HG03460 (cell line): ENCODE measurements around the gene HACD3.
"Not testable (repeated sequence)": the region's sequence is repeated elsewhere in the genome, so short reads cannot be mapped to it uniquely, and the experiment has no call there.

Experiments
- ATAC-seq: cut with Tn5 transposase; IDR thresholded peaks from one replicate; pipeline ENCODE4 v1.9.1; 2021; ENCODE audit not compliant: unreplicated experiment

HACD3 gene

DNA sequence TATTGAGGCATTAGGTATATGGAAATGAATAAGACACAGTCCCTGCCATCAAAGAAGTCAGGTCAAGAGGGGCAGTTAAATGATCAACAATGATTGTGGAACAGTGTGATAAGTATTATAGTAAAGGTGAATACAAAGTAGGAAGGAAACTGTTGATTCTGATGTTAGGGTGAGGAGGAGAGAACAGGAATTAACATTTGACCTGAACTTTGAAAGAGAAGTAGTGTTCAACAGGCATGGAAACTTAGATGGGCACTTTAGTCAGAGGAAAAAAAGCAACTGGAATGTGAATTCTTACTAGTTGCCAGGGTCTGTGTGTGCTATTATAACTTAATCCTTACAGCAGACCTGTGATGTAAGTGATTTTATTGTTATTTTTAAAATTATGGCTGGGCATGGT lies 17.6 kb downstream of the HACD3 start:
- ATAC-seq: no peak

GRCh38 chr15:65549288-65549687 lies 19.0 kb downstream of the HACD3 start:
- ATAC-seq: not testable (repeated sequence)

DNA sequence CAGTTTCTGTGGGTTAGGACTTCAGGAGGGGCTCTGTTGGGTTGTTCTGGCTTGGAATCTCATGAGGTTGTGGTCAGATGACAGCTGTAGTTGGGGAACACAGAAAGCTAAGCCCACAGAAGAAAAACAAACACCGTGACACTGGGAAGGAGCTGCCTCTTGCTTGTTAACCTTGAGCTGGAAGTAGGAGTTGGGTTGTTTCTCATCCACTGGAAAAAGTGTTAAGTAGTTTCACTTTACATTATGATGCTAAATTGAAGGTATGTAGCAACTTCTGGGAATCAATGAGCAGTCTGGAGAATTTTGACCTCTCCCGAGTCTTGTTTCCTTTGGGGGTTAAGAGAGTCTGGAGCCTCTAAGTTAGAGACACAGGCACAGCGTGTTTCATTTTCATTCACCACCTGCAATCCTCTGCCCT lies 20.4 kb downstream of the HACD3 start:
- no peak for ATAC-seq

DNA sequence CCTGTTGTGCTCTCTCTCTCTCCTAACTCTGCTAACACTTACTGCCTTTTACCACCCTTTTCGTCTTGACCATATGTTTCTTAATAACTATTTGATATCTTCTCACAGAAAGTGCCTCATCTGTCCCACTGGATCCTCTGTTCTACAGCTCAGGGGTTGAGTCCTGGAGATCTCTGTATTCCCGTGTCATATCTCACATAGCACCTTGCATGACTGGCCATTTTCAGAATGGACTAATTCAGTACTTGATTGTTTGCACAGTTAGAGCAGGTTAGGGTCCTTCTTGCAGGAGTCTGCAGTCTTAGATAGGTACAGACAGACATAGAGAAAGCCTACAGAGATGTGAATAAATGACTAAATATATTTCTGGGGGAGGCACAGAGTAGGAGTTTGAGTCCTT lies 20.9 kb downstream of the HACD3 start:
- no peak for ATAC-seq

DNA sequence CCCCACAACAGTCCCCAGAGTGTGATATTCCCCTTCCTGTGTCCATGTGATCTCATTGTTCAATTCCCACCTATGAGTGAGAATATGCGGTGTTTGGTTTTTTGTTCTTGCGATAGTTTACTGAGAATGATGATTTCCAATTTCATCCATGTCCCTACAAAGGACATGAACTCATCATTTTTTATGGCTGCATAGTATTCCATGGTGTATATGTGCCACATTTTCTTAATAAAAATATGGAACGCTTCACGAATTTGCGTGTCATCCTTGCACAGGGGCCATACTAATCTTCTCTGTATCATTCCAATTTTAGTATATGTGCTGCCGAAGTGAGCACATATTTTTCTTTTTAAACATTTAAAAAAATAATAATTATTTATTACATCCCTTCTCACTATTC lies 22.6 kb downstream of the HACD3 start:
- ATAC-seq: not testable (repeated sequence)

- no peak for ATAC-seq
These were observed 23.4 kb downstream of the HACD3 start for GRCh38 chr15:65553691-65554090.

GRCh38 chr15:65556622-65557021 lies 26.4 kb downstream of the HACD3 start:
- no peak for ATAC-seq

DNA sequence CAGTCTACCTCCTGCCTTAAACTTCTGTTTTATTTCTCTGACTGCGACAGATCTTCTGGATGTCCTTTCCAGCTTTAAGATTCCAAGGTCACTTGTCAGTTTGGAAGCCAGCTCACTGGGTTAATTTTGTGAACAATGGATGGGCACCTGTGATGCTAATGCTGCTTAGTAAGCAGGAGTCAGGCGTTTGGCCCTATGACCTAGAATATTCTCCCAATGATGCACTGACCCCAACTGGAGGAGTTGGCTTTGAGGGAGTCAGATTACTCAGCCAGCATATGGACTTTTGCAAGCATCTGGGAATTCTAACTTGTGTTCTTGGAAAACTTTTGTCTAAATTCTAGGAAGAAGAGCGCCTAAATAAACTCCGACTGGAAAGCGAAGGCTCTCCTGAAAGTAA lies 28.1 kb downstream of the HACD3 start:
- no peak for ATAC-seq

DNA sequence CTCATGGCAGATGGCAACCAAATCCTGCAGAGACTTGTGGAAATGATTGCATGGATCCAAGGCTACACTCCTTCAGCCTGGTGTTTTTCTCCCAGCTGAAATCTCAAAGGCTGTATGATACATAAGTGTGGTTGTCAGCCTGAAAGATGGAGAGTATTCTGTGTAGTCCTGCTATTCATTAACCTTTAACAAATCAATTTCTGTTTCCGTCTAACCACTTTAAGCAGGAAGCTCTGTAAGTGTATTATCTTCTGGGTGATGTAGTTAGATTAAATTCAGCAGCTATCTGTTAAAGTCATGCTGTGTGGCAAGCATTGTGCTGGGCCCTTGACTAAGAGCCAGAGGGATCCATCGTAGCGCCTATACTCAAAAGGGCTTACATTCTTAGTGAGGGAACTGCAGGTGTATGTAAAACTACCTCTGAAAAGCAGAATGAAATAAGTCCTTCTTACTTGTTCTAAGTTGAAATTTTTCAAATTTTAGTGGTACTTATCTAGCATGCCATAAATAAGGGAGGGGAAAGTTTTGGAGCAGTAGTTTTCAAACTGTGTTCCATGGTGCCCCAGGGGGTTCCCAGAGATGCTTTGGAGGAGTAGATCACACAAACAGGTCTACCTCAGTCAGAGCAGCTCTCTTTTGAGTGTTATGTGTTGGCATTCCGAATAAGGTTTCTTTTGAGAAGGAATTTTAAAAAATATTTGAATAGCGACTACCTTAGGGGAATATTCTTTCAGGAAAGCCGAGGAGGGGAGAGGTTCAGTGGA lies 28.9 kb downstream of the HACD3 start:
- ATAC-seq: no peak

- no peak for ATAC-seq
These were observed 29.7 kb downstream of the HACD3 start for GRCh38 chr15:65559941-65560340.

DNA sequence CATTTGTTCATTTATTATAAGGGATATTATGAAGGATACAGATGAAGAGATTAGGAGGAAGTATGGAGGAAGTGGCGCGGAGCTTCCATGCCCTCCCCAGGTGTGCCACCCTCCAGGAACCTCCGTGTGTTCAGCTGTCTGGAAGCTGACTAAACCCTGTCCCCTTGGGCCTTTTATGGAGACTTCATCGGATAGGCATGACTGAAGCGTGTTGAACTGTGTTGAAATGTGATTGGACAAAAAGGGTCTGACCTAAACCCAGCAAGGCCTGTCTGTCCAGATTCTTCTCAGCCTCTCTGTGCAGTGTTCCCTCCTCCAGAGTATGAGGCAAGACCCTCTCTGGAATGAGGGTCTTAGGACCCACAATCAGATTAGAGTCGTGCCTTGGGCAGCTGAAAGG lies 31.7 kb downstream of the HACD3 start:
- ATAC-seq: no peak

GRCh38 chr15:65569728-65570127 lies 39.5 kb downstream of the HACD3 start:
- no peak for ATAC-seq

DNA sequence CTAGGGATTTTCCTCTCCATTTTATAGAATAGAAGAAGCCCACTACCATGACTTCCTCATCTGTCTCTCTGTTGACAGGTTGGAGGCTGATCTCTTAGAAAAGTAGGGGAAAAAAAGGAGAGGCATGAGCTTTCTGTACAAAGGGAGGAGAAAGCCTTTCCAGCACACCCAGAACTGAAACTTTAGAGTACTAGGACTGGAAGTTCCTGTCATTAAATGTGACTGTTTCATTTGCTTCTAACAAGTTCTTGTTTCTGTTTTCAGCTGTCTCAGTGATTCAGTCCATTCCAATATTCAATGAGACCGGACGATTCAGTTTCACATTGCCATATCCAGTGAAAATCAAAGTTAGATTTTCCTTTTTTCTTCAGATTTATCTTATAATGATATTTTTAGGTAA lies 41.7 kb downstream of the HACD3 start:
- ATAC-seq: no peak

DNA sequence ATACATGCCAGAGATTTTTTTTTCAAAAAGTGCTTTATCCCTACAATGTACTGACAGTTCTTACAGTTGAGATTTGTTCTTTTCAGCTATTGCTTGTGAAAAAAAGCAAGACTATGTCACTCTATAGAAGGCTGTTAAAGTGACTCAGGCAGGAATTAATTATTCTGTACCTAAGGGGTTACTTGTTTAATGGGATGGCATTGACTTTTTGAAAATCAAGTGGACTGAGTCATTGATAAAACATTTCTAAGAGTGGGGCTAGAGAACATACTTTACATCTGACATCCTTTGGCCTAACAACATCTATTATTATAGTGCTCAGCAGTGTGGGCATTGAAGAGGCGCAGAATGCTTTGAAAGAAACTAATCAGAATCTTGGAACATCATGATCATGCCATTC lies 46.4 kb downstream of the HACD3 start:
- no peak for ATAC-seq

DNA sequence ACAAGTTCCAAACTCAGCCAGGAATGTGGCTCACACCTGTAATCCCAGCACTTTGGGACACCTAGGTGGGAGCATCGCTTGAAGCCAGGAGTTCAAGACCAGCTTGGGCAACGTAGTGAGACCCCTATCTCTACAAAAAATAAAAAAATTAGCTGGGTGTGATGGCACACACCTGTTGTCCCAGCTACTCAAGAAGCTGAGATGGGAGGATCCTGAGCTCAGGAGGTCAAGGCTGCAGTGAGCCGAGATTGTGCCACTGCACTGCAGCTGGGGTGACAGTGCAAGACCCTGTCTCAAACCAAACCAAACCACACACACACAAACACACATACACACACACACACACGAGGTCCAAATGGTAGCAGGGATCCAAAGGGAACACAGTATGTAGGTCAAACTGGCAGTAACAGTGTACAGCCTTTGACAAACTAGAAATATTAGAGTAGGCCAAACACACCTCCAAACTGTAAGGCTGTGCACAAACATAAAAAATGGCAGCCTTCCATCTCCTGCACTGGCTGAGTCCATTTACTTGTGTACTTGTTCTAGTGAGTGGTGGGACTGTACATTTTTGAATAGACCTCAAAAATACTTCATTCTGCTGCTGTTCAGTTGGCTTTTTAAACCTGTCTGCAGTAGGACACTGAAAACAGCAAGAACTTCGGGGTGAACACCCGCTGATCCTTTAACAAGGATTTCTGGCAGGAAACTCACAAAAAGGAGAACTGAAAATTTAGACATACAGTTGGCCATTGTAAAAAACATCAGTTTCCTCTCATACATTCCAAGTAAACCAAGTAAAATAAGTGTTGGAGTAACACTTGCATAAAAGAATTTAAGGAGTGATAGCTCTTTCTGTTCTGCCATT lies 47.1 kb downstream of the HACD3 start:
- ATAC-seq: no peak

DNA sequence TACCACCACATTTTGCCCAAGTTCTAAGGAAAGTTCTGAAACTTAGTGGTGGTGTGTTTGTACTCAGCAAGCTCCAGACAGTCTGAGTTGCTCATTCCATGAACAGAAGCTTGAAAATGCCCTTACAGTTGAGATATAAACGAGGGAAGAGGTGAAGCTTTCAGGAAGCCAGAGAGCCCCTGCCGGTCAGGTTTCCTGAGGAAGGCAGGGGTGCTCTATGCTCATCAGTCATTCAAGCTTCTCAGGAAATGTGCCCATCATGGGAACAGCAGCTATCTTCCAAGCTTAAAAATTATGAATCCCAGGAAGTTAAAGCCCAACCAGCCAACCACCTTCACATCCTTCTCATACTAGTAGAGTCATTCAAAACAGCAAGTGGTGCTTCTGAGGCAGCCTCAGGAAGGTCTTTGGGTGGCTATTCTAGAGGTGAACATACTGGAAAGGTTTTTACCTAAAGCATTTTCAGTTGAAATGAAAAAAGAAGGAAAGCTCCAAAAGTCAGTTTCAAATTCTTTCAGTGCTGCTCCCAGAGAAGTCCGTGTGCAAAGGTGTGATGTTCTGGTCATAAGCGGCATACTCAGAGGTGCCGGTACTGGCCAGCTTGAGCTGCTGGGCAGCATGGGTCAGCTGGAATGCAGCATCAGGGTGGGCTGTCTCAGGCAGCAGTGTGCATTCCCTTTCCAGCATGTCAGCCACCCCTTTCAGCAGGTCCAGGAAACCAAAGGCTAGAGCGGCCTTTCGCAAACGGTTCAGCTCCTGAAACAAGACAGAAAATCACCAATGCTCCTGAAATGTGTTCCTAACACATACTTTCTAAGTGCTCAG lies 48.9 kb downstream of the HACD3 start:
- ATAC-seq: no peak

DNA sequence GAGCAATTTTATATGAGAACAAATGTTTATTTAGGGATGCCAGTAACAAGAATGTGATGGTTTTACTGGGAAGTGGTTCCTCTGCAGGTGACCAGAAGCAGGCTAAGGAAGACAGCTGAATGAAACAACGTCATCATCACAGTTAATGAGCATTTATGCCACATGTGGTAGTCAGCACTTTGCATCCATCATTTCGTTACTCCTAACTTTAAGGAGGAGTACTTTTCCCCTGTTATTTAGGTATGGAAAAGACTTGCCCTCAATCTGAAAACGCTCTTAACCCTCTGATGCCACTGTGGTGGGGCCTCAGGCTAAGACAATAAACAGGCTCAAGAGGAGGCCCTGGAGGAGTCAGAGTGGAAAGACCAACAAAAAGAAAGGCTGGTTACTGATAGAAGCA lies 49.5 kb downstream of the HACD3 start:
- ATAC-seq: no peak

DNA sequence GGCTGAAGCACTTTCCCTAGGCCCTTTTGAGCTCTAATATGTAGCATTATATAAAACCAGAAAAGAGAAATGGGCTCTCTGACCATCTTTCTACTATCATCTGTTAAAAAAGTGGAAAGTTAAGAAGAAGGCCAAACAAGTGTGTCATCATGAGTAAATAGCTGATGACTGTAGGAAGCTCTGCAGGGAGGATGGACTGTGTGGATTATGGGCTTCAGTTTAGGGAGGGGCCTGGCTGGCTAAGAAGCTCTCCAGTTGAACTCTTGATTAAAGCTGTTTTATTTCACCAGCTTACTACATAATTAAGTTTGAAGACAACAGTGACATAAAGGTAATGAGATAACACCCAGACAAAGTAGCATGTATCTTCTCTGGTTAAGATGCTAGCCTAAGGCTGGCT lies 50.0 kb downstream of the HACD3 start:
- no peak for ATAC-seq

- no peak for ATAC-seq
These were observed 53.4 kb downstream of the HACD3 start for GRCh38 chr15:65583701-65584100.

- ATAC-seq: no peak
These were observed 54.0 kb downstream of the HACD3 start for GRCh38 chr15:65584241-65584640.

DNA sequence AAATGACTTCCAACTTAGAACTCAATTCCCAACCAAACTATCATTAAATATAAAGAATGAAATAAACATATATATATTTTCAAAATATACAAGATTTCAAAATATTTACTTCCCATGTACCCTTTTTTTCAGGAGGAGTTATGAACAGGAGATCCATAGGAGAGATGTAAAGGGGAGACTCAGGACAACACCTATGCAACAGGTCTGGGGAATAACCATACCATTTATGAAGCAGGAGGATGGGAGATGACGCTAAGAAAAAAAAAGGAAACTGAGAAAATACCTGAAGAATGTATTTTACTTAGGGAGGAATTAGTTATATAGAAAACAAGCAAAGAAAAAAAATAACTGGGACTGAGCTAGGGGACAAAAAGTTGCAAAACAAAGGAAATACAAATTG lies 56.8 kb downstream of the HACD3 start:
- ATAC-seq: no peak
